GM10847 (cell line): ENCODE results near the gene KRTAP10-4.
"Not testable (repeated sequence)": the region's sequence is repeated elsewhere in the genome, so short reads cannot be mapped to it uniquely, and the experiment has no call there.

ENCODE experiments used
- POLR2A ChIP-seq: IDR thresholded peaks from 2 replicates; pipeline ENCODE4 v1.6.1; 2011; ENCODE audit not compliant: insufficient read length; ENCODE audit errors: extremely low read depth

Gene KRTAP10-4

DNA sequence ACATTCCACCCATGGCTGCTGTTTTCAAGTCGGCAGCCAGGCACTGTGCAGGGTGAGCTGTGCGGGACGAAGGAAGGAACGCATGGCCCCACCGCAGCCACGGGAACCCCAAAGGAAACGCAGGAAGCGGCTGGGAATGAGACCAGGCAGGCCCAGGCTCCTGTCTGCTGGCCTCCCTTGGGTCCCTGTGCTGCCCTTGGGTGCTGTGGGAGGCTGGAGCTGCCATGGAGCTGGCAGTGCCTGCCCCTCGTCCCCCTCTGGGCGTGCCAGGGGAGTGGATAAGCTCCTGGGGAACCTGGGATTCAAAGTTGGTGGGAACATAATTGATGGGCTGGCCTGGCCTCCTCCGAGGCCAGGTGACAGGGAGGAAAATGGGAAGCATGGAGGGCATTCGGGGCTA lies 5.3 kb upstream of the KRTAP10-4 start:
- TF ChIP-seq POLR2A: no peak

DNA sequence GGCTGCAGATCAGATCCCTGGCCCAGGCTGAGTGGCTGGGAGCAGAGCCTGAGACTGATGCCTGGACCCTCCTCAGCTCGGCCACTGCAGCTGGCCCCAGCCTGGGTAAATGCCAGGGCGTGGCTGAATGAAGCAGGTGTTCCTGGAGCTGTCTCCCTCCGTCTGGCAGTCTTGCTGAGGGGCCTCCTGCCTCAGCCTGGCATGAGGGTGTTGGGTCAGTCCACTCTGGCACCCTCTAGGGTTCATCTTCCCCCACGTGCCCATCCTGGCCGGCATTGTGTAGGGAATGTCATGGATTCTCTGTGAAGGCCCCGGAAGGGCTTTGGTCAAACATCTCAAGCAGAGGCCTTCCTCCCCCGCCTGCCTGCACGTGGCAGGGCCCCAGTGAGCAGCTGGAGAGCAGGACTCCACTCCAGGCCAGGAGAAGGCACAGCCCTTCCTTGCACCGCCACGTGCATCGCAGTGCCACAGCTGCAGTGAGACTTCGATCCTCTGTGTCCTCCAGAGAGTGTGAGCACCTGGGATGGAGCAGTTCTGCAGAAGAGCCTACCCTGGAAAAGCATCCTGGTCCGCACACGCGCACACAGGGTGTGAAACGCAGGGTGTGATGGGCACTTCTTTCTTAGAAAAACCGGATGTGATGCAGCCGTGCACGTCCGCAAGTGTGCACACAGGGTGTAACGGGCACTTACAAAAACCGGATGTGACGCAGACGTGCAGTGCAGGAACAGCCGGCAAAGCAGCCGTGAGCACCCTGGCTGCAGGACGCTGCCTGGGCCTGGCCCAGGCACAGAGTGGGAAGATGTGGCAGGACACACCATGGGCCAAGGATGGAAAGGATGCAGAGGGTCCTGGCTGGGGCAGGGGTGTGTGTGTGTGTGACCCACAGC lies 4.6 kb upstream of the KRTAP10-4 start:
- no peak for TF ChIP-seq POLR2A

DNA sequence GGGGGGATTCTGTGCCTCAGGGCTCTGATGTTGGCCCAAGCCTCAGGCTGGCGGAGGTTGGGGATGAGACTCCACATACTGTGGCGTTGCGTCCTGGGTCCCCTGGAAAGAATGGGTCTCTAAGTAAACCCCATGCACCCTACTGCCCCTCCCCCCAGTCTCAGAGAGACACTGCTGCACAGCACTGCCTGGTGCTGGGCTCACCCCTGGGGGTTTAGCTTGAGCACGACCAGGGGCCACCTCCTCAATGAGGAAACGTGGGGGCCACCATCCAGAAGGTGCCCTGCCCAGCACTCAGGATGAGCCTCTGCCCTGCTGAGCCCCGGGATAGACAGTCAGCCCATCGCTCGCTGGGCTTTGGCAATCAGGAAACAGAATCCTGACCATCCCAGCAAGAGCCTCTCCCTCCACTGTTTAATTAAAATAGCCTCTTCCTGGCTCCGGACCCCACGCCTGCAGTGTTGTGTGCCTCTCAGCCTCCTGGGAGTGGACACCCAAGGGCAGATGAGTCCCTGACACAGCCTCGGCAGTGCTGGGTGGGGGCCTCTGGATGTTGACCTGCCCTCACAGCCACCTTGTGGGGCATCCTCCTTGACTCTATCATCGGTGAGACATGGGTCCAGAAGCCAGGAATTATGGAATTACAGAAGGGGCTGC lies 3.5 kb upstream of the KRTAP10-4 start:
- no peak for TF ChIP-seq POLR2A

DNA sequence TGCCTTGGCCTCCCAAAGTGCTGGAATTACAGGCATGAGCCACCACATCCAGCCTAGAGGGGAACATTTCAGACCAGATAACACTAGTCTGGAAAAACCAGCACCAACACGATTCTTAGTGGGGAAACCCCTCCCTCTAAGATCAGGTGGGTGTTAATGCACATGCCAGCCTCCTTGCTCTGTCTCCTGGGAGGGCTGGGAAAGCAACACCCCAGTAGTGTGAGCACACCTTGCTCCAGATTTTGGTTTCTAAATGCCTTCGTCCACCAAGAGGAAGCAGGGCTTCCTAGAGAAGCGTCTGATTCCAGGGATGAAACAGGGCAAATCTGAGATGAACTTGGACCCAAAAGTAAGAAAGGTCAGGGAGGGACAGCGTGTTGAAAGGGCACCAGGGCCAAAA lies 2.2 kb upstream of the KRTAP10-4 start:
- TF ChIP-seq POLR2A: no peak

DNA sequence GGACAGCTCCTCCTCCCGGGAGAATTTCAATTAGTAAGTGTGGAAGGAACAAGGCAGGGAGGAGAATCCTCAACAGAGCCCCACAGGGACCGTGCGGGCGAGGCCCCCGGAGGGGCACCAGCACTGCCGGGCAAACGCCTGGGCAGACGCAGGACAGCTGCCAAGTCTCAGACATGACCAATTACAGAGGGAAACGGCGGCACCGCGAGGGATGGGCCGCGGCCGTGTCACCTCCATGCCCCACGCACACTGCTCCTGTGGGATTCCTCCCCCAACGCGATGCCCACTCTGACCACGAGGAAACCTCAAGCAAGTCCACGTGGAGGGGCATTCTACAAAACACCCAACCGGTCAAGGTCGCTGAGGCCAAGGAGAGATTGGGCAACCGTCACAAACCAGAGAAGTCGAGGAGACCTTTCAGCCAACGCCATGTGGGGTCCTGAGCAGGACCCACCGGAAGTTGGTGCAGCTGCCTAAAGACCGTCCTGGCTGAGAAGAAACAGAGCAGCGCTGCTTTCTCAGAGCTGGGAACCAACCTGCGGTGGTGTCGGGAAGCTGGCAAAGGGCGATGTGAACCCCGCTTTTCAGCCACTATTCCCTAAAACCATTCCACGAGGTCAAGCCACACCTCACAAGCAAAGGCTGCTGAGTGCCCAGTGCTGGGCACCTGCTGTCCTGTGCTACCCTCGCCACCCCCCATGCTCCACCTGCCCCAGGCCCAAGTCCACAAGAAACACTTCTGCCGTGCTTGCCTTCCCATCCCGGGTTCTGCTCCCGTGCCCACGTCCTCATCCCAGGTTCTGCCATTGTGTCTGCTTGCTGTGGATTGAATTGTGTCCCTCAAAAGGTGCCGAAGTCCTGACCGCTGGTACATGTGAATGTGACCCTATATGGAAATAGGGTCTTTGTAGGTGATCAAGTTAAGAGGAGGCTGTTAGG lies 1.4 kb upstream of the KRTAP10-4 start:
- no peak for TF ChIP-seq POLR2A

DNA sequence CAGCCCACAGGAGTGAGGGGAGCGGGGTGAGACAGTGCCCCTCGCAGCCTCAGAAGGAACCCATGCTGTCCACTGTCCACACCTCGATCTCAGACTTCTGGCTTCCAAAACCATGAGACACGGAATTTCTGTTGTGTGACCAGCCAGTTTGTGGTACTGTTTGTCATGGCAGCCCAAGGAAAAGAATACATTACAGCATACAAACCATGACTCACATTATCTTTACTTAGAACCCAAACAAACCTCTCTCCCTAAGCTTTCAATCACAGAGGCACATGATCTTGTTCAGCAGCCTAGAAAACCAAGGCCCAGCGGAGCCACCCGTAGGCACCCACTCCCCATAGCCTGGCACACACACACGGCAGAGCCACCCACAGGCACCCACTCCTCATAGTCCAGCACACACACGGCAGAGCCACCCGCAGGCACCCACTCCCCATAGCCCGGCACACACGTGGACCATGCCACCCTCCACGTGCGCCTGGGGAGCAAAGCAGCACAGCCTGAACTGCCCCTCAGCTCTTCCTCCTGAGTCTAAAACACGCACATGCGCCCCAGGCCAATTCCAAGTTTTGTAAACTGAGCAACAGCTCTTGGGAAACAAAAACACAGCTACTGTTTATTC lies 458 bp upstream of the KRTAP10-4 start:
- TF ChIP-seq POLR2A: no peak

DNA sequence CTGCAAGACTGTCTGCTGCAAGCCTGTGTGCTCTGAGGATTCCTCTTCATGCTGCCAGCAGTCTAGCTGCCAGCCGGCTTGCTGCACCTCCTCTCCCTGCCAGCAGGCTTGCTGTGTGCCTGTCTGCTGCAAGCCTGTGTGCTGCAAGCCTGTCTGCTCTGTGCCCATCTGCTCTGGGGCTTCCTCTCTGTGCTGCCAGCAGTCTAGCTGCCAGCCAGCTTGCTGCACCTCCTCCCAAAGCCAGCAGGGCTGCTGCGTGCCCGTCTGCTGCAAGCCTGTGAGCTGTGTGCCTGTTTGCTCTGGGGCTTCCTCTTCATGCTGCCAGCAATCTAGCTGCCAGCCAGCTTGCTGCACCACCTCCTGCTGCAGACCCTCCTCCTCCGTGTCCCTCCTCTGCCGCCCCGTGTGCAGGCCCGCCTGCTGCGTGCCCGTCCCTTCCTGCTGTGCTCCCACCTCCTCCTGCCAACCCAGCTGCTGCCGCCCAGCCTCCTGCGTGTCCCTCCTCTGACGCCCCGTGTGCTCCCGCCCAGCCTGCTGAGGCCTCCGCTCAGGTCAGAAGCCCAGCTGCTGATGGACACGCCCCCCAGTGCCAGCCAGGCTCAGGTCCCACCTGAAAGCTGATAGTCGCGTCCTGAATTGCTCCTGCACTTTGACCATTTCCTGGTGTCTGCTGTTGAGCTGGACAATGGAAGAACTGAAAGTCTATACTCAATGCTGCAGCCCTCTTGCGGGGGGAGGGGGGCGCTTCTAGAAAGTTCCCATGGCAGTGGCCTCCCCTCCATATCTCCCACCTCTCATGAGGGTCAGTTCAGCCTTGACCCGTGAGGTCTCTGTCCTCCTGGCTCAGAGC lies 1.2 kb downstream of the KRTAP10-4 start:
- TF ChIP-seq POLR2A: no peak

DNA sequence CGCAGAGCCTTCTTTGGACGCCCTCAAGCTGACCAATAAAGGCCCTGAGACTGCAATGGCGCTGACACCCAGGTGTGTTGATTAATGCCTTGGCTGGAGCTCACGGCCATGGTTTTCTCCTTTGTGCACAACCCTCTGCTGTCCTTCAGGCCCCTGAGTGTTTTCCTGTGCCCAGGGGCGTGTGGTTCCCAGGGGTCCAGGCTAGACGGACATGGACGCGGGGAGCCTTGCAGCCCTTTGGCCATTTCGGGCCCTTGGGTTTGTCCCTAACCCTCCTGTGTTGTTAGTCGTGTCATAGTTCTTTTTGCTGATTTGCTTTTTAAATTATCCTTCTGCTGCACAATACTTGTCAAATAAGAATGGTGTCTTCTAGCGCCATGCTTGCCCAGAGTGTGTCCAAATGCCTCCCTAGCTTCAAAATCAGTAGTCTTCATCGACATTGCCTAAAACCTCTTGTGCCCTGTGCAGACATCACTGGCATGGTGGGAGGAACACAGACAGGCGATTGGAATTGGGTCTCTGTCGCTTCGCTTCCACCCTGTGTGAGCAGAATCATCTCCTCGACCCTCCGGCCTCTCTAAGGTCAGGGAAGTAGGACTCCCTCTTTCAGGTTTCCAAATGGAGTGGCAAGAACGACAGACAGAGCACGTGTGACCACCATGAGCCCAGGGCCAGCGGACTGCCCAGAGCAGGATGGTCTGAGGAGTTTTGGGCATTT lies 1.9 kb downstream of the KRTAP10-4 start:
- no peak for TF ChIP-seq POLR2A

DNA sequence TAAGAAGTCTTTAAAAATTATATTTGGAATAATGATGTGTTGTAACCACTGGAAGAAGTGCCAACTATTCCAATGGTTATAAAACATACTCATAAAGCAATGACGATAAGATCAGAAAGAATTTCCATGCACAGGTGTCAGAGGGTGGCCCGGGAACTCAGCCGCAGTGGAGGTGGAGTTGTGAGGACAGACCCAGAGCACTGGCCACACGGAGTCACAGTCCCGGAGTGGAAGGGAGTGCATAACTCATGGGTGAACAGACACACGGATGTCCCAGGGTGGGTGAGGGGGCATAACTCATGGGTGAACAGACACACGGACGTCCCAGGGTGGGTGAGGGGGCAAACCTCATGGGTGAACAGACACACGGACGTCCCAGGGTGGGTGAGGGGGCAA lies 2.5 kb downstream of the KRTAP10-4 start:
- TF ChIP-seq POLR2A: no peak

DNA sequence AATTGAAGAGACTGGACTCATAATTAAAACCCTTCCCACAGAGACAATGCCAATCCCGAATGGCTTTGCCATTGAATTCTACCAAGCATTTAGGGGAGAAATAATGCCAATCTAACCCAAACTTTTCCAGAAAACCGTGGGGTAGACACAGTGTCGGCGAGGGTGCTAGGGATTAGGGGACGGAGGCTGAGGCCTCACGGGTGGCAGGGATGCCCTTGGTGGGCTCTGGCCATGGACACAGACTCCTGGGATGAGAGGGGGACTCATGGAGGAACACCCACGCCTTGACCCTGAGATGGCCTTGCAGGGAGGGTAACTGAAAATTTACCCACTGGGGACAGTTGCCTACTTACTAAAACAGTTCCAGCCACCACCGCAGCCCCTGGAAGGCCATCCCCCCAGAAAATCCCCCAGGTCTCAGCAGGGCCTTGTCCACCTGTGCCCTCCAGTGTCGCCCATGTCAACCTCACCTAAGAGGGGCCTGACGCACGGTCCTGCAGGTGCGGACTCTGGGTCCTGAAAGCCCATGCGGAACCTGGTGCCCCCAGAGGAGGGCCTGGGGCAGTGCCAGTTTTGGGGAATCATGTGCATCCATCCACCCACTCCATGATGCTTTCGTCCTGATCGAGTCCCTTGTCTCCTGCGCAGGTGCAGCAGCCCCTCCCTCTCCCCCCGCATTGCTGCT lies 5.0 kb downstream of the KRTAP10-4 start:
- no peak for TF ChIP-seq POLR2A

DNA sequence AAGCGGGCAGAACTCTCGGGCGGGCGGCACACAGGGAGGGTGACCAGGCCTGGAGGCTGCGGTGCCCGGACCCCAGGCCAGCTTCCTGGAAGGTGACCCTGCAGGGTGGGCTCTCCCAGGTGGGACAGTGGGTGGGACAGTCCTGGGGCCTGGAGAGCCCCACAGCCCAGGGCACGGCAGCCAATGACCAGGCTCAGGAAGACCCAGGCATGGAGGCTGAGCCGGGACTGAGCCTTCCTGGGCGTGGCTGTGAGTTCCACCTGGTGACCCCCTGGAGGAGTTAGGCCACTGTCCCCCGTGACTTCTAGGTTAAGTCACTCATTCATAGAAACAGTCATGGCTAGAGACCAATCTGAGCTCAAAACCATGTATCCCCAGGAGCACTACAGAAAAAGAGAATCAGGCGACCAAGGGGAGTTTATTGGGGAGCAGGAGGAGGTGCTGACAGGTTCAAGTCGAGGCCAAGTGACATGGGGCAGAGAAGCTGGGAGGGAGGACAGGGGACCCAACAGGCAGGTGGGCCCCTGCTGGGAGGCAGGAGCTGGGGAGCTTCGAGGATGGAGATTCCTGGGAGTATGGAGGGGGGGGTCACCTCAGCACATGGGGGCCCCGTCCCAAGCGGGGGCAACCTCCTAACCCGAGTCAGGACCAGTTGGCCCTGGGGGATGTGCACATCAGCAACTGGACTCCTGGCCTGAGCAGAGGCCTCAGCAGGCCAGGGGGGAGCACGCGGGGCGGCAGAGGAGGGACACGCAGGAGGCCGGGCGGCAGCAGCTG lies 5.7 kb downstream of the KRTAP10-4 start:
- TF ChIP-seq POLR2A: no peak

DNA sequence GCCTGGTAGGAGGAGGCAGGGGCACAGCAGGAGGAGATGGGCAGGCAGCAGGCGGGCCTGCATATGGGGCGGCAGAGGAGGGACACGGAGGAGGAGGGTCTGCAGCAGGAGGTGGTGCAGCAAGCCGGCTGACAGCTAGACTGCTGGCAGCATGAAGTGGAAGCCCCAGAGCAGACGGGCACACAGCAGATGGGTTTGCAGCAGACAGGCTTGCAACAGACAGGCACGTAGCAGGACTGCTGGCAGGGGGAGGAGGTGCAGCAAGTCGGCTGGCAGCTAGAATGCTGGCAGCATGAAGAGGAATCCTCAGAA lies 6.3 kb downstream of the KRTAP10-4 start:
- TF ChIP-seq POLR2A: no peak

DNA sequence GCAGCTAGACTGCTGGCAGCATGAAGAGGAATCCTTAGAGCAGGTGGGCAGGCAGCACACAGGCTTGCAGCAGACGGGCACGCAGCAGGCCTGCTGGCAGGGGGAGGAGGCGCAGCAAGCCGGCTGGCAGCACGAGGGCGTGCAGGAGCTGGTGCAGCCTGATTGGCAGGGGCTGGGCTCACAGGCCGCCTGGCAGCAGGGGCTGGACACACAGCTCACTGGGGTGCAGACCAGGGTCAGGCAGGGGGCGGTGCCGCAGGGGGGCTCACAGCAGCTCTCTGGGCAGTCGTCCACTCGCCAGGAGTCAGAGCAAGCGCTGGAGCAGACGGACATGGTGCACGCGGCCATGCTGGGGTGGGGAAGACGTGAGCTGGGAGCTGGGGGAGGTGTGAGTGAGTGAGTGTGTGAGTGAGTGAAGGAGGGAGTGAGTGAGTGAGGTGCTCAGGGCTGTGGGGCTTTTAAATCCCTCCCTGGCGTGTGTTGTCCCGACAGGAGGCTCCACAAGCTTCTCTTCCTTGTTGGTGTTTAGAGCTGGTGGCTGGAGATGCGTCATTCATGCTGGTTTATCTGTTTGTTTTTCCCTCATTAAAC lies 6.8 kb downstream of the KRTAP10-4 start, which contains the start of gene KRTAP10-5:
Gene KRTAP10-5, minus strand, starts transcription at position 374 of the 591 bp plus-strand sequence. Its CDS starts 26 bp downstream, at position 348.
- TF ChIP-seq POLR2A: not testable (repeated sequence)
